Measurements from ENCODE around the gene ZGLP1.
A peak's percentile ranks its signal among the peaks of the same experiment; 100 is the strongest.

Gene ZGLP1

GRCh38 chr19:10274589-10274988 is 35.0 kb downstream of the ZGLP1 start:
- no peak for DNase-seq

- no peak for DNase-seq
Measured at GRCh38 chr19:10271543-10272086, 38.0 kb downstream of the ZGLP1 start.

DNA sequence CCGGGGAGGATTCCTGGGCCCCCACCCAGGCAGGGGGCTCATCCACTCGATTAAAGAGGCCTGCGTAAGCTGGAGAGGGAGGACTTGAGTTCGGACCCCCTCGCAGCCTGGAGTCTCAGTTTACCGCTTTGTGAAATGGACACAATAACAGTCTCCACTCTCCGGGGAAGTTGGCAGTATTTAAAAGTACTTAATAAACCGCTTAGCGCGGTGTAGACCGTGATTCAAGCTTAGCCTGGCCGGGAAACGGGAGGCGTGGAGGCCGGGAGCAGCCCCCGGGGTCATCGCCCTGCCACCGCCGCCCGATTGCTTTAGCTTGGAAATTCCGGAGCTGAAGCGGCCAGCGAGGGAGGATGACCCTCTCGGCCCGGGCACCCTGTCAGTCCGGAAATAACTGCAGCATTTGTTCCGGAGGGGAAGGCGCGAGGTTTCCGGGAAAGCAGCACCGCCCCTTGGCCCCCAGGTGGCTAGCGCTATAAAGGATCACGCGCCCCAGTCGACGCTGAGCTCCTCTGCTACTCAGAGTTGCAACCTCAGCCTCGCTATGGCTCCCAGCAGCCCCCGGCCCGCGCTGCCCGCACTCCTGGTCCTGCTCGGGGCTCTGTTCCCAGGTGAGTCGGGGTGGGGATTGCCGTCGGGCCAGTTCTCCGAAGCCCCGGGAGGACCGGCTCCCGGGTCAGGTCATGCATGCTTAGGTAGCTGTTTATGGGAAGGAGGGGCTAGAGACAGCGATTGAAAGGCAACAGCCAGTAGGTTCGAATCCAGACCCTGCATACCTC is 38.8 kb downstream of the ZGLP1 start, which contains the start of gene ICAM1:
Gene ICAM1 (plus strand): TSS at position 505 of the 779 bp plus-strand sequence. CDS start 40 bp downstream, at position 545.
- no peak for DNase-seq

DNA sequence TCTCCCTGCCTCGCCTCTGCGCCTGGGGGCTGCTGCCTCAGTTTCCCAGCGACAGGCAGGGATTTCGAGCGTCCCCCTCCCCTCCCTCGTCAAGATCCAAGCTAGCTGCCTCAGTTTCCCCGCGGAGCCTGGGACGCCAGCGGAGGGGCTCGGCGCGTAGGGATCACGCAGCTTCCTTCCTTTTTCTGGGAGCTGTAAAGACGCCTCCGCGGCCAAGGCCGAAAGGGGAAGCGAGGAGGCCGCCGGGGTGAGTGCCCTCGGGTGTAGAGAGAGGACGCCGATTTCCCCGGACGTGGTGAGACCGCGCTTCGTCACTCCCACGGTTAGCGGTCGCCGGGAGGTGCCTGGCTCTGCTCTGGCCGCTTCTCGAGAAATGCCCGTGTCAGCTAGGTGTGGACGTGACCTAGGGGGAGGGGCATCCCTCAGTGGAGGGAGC is 39.4 kb downstream of the ZGLP1 start:
- DNase-seq: no peak

DNA sequence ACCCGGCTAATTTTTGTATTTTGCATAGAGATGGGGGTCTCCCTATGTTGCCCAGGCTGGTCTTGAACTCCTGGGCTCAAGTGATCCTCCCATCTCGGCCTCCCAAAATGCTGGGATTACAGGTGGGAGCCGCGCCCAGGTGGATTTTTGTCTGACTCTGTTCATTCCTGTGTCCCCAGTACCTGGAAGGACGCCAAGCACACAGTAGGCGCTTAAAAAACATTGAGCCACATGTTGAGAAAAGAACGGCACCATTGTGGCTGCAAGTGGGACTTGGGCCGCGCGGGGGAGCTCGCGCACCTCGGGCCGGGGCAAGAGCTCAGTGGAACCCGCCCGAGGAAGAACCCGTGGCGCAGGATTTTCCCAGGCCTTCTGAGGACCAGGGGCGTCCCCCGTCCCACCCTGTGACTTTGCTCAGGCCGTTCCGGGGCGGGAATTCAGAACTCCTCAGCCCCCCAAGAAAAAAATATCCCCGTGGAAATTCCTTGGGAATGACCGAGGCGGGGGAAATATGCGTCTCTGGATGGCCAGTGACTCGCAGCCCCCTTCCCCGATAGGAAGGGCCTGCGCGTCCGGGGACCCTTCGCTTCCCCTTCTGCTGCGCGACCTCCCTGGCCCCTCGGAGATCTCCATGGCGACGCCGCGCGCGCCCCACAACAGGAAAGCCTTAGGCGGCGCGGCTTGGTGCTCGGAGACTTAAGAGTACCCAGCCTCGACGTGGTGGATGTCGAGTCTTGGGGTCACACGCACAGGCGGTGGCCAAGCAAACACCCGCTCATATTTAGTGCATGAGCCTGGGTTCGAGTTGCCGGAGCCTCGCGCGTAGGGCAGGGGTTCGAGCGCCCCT is 40.1 kb downstream of the ZGLP1 start:
- peak; percentile 2 for DNase-seq

DNA sequence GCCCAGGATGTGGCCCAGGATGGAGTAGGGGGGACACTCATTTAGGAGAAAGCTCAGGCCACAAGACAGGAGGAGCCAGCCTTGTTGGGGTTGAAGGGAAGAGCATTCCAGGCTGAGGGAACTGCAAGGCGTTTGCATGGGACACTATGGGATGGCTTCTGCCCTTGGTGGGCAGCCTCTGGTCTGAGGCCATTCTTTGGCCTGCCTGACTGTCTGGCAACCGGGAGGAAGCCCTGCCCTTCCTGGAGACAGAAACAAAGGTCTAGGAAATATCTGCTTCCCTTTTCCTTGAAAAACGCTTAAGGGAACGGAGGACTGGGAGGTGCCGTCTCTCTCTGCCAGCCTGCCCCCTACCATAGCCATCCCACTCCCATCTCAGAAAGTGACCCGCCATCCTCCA is 41.5 kb downstream of the ZGLP1 start:
- no peak for DNase-seq

DNA sequence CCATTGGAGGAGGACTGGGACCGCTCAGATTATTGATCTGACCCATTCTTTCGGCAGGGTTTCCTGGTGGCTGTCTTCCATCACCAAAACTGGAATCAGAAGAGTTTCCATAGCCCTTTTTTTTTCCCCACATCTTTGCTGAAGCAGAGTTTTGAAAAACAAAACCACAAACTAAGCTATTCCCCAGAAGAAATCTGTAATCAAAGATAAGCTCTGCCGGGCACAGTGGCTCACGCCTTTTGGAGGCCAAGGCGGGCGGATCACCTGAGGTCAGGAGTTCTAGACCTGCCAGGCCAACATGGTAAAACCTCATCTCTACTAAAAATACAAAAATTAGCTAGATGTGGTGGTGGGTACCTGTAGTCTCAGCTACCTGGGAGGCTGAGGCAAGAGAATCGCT is 42.9 kb downstream of the ZGLP1 start:
- DNase-seq: no peak

DNA sequence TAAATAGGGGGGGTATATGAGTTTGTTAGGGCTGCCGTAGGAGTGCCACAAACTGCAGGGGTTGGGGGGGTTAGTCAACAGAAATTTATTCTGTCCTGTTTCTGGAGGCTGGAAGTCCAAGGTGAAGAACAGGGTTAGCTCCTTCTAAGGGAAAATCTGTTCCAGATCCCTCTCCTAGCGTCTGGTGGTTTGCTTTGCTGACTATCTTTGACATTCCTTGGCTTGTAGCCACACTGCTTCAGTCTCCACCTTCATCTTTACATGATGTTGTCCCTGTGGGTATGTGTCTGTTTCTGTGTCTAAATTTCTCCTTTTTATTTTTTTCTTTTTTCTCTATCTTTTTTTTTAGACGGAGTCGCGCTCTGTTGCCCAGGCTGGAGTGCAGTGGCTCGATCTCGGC is 46.8 kb downstream of the ZGLP1 start:
- DNase-seq: no peak

DNA sequence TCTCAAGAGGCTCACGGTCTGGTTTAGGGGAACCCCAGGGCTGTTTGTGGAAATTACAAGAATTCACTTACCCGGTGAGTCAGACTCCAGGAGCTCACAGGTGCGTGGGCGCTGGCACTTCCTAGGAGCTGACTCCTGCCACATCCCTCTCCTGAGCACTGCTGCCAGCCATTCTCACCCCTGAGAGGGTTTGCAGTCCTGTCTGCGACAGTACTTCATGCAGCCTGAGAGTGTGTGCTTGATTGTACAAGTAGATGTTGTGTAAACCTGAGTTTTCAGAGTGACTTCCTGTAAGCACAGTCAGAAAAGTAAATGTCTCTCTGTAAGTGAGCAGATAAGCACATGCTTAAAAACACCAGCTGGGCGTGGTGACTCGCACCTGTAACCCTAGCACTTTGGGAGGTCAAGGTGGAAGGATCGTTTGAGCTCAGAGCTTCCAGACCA is 49.5 kb downstream of the ZGLP1 start:
- no peak for DNase-seq

- no peak for DNase-seq
Measured at GRCh38 chr19:10259162-10259905, 50.3 kb downstream of the ZGLP1 start.

DNA sequence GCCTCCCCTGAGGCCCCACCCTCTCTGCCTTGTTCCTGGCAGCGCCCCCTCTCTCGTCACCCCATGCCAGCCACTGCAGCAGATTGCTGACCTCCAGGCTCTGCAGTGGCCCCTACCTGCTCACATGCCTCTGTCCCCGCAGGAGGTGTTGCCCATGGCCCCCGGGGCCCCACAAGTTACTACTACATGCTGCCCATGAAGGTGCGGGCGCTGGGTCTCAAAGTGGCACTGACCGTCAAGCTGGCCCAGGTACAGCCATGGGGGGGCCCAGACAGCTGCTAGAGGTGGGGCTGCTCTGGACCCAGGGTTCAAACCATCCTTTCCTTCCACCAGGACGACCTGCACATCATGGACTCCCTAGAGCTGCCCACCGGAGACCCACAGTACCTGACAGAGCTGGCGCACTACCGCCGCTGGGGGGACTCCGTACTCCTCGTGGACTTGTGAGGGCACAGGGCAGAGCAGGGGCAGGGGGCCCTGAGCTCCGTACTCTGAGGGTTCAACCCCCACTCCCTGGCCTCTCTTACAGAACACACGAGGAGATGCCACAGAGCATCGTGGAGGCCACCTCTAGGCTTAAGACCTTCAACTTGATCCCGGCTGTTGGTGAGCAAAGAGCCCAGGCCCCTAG is 51.4 kb downstream of the ZGLP1 start:
- no peak for DNase-seq

DNA sequence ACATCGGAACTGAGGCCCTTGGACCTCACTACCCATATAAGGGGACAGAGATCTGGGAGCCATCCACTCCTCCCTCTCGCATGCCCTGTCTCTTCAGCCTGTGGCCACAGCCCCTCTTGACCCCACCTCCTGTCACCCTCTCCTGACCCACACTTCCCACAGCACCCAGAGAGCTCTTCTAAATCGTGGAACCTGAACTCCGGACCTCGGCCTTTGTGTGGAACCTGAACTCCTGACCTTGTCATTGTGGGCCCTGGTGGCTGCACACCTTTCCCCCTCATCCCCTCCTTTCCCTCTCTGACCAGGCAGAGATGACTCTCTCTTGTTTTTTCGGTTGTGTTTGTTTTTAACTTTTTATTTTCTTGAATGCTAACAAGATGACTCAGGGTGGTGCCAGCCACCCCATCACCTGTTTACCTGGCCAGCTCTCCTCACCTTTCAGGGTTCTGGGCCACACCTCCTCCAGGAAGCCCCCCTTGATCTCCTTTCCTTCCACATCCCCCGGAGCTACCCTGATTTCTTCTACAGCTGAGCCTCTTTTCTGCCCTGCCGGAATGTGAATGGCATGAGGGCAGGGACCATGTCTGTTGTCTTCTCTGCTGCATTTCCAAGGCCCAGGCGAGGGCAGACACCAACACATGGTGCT is 52.5 kb downstream of the ZGLP1 start:
- no peak for DNase-seq

- no peak for DNase-seq
Measured at GRCh38 chr19:10256551-10256950, 53.1 kb downstream of the ZGLP1 start.

GRCh38 chr19:10255358-10255757 is 54.3 kb downstream of the ZGLP1 start:
- DNase-seq: no peak

Measured in NCI-H526 treated with DMSO at 0.1 percent for 48 hours (cell line).